Measurements from ENCODE around the gene SSNA1.

GRCh38 chr9:137221506-137222111 lies 33.1 kb downstream of the SSNA1 start:
- TF ChIP-seq YY1 (IDR thresholded peaks at IDR 0.05; ENCODE audit: insufficient read depth, insufficient read length) = no peak
- no peak for TF ChIP-seq ZNF274 (IDR thresholded peaks at IDR 0.05; ENCODE audit: low read depth, low read length)
- TF ChIP-seq SUZ12 (IDR thresholded peaks at IDR 0.05; ENCODE audit: extremely low read depth, insufficient read depth, insufficient read length) = no peak
